ENCODE measurements around the gene ATAD2B. TPM values are rescaled to one million over a fixed set of nuclear protein-coding genes. Genes with fewer than 3 reads are reported as not detected.

ATAD2B gene
- total and polyA plus RNA-seq, 8 donors = 4.1 to 15.6 (median 9.3) TPM

- no peaks in the 10 kb centered on the region for H3K27me3 ChIP-seq
- H3K4me3 ChIP-seq = no peak overlapping the region
- FAIRE-seq = no peak
- no peaks in the 10 kb centered on the region for H3K4me1 ChIP-seq
- ATAC-seq = no peak
- no peaks in the 10 kb centered on the region for H3K9me3 ChIP-seq
- DNase-seq = no peak
- 89 to 96% methylated on average over 1 of the region's 1 CpG for WGBS, 2 donors
- no peaks in the 10 kb centered on the region for H3K36me3 ChIP-seq
- TF ChIP-seq CTCF (IDR thresholded peaks at IDR 0.05) = no peak
- H3K27ac ChIP-seq = no peak overlapping the region
- intact Hi-C loops (cut with DNase I) = no loop called here
Observed at GRCh38 chr2:23772056-23772455, 154.9 kb downstream of the ATAD2B start.

- no peaks in the 10 kb centered on the region for H3K27me3 ChIP-seq
- H3K4me3 ChIP-seq = no peak overlapping the region
- no peak for FAIRE-seq
- no peaks in the 10 kb centered on the region for H3K4me1 ChIP-seq
- H3K27ac ChIP-seq = no peak overlapping the region
- no peaks in the 10 kb centered on the region for H3K9me3 ChIP-seq
- H3K36me3 ChIP-seq = no peaks in the 10 kb centered on the region
- no peak for TF ChIP-seq CTCF (IDR thresholded peaks at IDR 0.05)
- 97 to 99% methylated on average over 5 of the region's 5 CpGs for whole genome bisulfite sequencing, 2 donors
- no peak for ATAC-seq
- DNase-seq = no peak
- intact Hi-C loops (cut with DNase I) = no loop called here
Observed at GRCh38 chr2:23769364-23769763, 157.6 kb downstream of the ATAD2B start.

- DNase-seq (no peak), ATAC-seq (no peak), FAIRE-seq (no peak)
- Histone ChIP-seq H3K9me3 (no peaks in the 10 kb centered on the region), H3K27me3 (no peaks in the 10 kb centered on the region), H3K27ac (no peak overlapping the region), H3K36me3 (no peaks in the 10 kb centered on the region), H3K4me1 (no peaks in the 10 kb centered on the region), H3K4me3 (no peak overlapping the region)
- WGBS, 2 donors = 90 to 97% methylated on average over 5 of the region's 5 CpGs
- intact Hi-C loops (cut with DNase I) = no loop called here
- TF ChIP-seq CTCF (IDR thresholded peaks at IDR 0.05) = no peak
Observed at GRCh38 chr2:23767876-23768621, 158.9 kb downstream of the ATAD2B start.

- WGBS, 2 donors = 63 to 66% methylated on average over 3 of the region's 3 CpGs
- H3K27ac ChIP-seq = no peak overlapping the region
- no peak for ATAC-seq
Observed at GRCh38 chr2:23762141-23762540, 164.8 kb downstream of the ATAD2B start.

More at GRCh38 chr2:23762141-23762540, 164.8 kb downstream of the ATAD2B start:
- FAIRE-seq (no peak), DNase-seq (no peak)
- no peak for TF ChIP-seq CTCF (IDR thresholded peaks at IDR 0.05)
- H3K4me1 ChIP-seq = no peaks in the 10 kb centered on the region
- H3K9me3 ChIP-seq = no peaks in the 10 kb centered on the region
- no peak overlapping the region for H3K4me3 ChIP-seq
- H3K27me3 ChIP-seq = no peaks in the 10 kb centered on the region
- intact Hi-C loops (cut with DNase I) = no loop called here
- peaks cover 0 to 6% (median 0%) of the 10 kb centered on the region in 3 donors for H3K36me3 ChIP-seq
